NCI-H128 (cell line): ENCODE results near the gene TCF23.
"Not testable (repeated sequence)": the region's sequence is repeated elsewhere in the genome, so short reads cannot be mapped to it uniquely, and the experiment has no call there.

Source experiments
- DNase-seq: peaks from one replicate; lab custom pipeline; 2025; ENCODE audit not compliant: unreplicated experiment; lab: John Stamatoyannopoulos, UW

The TCF23 gene

DNA sequence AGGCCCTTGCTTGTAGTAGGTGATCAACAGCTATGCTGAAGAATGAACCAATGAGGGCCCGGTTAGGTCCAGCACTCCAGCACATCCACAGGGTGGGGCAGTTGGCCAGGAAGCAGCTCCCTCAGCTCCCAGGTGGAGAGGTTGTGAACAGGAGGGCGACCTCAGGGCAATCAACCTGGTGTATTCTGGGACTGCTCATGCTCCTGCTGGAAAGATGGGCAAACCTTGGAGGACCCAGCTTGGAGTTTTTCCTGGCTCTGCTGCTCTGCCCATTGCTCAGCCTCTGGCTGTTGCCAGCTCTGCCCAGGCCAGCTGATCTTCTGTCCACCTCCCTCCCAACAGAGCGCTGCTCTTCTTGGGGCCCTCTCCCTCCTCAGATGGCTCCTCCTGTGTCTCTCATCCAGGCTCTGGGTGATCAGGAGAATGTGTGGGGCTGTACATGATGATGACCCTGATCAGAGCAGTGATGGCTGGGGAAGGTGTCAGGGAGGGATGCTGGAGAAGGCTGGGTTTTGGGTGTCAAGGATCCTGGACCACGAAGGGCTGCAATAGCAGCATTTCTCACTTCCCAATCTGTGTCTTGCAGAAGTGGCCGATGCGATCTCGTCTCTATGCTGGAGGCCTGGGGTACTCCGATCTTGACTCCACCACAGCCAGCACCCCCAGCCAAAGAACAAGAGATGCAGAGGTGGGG lies 3.4 kb downstream of the TCF23 start:
- DNase-seq: no peak

GRCh38 chr2:27152796-27153464 lies 4.1 kb downstream of the TCF23 start:
- no peak for DNase-seq

DNA sequence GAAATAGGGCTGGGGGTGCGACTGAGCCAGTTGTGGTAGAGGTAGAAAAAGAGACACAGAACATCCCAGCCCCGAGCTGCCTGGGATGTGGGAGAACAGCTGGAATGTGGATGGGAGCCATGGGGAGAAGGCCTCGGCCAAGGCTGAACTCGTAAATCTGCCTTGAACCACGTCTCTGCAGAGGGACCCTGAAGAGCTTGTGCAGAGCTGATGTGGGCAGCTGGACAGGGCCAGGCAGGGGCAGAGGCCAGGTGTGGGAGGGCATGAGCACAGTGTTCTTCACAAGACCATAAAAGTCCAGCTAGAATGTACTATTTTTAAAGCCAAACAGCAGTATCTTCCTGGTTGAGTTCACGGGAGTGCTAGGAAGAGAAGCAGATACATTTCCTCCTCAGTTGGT lies 5.7 kb downstream of the TCF23 start:
- no peak for DNase-seq

DNA sequence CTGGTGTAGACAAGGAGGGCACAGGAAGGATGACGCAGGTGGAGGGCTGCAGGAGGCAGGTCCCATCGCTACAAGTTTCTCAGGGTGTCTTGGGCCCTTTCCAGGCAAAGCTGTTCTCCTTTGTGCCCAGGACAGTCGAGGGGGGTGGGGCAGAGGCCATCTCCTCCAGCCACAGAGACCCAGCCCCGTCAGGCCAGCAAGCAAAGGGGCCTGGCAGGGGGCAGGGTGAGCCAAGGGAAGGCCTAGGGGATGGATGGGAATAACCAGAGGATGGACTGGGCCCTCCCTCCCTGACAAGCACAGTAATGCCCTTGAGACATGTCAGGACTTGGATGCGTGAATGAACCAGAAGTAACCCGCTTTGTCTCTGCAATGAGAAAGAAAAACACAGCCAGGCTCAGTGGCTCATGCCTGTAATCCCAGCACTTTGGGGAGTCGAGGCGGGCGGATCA lies 6.3 kb downstream of the TCF23 start:
- no peak for DNase-seq

DNA sequence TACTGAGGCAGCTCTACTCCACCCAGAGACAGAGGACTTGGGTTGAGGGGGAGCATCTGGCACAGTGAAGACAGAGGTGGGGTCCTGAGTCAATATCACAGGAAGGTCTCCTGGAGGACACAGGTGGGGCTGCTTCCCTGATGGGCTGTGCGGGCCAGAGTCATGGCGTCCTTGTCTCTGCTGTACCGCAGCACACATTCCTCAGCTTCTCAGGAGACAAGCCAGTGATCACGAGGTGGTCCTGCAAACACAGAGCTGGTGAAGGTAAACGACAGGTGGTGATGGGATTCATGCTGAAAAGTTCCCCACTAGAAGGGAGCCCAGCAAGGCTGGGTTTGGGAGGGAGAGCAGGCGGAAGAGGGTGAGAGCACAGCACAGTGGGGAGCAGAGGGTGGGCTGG lies 9.7 kb downstream of the TCF23 start:
- DNase-seq: no peak

DNA sequence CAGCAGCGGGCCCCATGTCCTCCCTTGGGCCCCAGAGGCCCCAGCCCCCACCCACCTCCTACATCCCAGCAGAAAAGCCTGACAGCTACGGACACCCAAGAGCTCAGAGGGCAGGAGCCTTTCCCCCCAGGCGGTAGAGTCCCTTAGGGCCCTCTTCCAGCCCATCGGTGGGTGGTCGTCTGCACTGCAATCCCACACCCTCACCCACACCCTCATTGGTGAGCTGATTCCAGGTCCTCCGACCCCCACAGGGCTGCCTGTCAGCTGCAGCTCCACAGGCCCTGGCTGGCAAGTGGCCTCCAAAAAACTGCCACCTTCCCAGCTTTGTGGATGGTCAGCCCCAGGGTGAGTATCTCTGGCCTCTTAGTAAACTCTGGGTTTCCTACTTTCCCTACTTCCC lies 10.5 kb downstream of the TCF23 start:
- DNase-seq: no peak

DNA sequence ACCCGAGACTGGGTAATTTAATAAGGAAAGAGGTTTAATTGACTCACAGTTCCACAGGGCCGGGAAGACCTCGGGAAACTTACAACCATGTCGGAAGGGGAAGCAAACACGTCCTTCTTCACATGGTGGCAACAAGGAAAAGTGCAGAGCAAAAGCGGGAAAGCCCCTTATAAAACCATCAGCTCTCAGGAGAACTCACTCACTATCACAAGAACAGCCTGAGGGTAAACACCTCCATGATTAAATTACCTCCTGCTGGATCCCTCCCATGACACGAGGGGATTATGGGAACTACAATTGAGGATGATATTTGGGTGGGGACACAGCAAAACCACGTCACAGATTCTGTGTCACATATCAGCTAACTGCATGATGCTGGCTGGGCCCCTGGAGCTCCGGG lies 11.4 kb downstream of the TCF23 start:
- no peak for DNase-seq

GRCh38 chr2:27162151-27163121 lies 13.6 kb downstream of the TCF23 start:
- no peak for DNase-seq

DNA sequence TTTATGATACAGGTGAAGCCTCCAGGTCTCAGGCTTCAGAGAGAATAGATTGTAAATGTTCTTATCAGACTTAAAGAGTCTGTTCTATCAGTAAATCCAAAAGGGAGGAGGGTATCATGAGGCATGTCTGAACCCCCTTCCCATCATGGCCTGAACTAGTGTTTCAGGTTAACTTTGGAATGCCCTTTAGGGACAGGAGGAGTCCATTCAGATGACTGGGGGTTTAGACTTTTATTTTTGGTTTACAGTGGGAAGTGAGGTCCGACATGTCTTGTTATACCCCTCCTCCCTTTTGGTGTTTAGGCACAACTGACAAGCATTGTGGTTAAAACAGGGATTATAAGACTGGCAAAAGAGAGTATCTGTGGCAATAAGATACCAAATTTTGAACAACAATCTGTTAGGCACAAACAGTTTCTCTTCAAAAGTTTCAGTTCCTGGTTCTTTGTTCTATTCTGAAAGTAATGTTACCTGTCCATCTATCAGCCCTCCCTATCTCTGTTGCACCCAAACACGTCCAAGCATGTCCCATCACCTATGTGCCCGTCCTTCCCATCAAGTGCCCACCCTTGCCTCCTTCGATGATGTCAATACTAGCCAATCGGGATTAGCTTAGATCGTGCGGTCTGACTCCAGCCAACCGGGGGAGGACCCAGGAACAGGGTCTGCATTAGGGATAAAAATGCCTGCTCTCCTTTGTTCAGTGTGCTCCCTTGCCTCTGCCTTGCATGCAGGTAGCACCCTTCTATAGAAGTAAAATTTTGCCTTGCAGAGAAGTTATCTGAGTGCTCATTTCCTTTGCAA lies 16.4 kb downstream of the TCF23 start:
- no peak for DNase-seq

DNA sequence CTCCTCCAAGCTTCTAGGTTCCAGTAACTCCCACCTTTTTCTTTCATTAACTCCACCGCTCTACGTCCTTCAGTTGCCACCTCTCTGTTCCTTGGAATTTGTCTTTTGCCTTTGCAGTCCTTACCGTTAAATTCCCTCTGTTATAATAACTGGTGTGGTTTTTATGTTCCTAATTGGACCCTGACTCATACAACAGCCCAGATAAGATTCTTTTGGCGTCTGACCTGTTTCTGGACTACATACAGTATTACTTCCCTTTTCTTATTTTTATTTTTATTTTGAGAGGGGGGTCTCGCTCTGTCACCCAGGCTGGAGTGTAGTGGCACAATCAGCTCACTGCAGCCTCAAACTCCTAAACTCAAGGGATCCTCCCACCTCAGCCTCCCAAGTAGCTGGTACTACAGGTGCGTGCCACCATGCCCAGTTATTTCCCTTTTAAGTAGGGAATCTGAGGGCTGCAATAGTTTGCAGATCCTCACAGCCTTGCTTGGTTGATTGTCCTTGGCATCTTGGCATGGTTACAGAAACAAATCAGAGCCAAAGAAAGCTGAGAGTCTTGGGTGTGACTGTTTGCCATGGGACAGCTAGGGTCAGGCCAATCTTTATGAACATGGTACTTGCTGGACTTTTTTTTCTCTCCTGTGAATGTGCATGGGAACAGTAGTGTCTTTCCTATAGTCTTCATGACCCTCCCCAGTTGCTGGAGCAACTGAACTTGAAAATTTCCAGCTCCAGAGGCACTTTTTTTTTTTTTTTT lies 22.0 kb downstream of the TCF23 start:
- no peak for DNase-seq

DNA sequence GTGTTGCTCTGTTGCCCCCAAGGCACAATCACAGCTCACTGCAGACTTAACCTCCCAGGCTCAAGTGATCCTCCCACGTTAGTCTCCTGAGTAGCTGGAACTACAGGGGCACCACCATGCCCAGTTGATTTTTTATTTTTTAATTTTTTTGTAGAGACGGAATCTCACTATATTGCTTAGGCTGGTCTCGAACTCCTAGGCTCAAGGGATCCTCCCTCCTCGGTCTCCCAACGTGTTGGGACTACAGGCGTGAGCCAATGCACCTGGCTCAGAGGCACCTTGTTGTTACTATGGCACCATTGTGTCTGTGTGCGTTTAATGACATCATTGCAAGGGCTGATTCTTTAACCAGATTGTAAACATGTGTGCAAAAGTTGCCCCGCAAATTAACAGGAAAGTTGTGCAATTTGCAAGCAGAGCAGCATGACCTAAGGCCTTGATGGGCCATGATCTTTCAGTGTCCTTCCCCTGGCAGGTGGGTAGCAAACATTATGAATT lies 22.6 kb downstream of the TCF23 start:
- DNase-seq: no peak

DNA sequence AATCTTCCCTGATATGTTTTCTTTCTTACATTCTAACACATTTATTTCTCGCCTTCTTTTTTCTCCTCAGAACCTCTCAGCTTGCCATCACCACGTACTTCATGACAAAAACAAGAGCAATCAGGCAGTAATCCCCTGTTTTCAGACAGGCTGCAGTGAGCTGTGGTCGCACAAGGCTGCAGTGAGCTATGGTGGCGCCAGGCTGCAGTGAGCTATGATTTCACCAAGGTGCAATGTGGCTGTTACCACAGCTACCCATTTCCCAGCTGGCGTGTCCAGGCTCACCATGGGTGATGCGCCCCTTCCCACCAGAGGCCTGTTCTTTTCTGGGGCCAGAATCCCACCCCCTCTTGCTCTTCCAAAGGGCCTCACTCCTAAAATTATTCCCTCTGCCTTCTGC lies 25.8 kb downstream of the TCF23 start:
- no peak for DNase-seq

- no peak for DNase-seq
Observed at GRCh38 chr2:27175330-27175729, 26.5 kb downstream of the TCF23 start.

GRCh38 chr2:27175781-27176180 lies 27.0 kb downstream of the TCF23 start:
- DNase-seq: not testable (repeated sequence)

DNA sequence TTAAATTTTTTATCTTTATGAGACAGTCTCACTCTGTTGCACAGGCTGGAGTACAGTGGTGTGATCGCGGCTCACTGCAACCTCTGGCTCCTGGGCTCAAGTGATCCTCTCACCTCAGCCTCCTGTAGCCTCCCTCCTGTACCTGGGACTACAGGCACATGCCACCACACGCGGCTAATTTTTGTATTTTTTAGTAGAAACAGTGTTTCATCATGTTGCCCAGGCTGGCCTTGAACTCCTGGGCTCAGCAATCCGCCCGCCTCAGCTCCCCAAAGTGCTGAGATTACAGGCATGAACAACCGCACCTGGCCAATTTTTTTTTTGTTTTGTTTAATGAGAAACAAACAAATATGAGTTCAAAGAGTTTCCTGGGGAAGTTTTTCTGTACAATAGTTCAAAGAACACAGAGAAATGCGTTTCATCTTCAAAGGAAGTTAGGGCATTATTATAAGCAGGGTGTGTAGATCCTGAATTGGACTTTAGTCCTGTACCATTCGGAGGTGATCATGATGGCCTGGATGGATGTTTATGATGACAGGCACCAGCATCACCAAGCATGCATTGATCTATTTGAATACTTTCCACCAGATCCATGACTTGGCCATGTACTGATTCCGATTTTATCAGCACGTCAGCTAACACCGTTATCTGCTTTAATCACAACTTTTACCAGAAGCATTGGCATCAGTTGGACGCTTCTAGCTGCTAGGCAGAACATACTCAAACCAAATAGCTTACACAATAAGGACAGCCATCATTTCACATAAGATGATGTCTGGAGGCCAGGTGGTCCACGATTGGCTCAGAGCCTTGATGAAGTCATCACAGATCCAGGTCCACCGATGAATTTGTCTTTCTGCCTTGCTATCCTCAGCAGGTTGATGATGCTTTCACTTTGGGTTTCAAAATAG lies 28.9 kb downstream of the TCF23 start:
- DNase-seq: no peak

DNA sequence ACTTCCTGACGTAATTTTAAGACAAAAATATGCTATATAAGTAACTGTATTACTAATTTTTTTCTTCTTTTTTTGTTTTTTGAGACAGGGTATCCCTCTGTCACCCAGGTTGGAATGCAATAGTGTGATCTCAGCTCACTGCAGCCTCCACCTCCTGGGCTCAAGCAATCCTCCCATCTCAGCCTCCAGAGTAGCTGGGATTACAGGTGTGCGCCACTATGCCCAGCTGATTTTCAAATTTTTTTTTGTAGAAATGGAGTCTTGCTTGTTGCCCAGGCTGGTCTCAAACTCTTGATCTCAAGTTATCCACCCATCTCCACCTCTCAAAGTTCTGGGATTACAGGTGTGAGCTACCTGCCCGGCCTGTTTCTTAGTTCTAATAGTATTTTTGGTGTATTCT lies 29.7 kb downstream of the TCF23 start:
- no peak for DNase-seq

GRCh38 chr2:27179344-27180000 lies 30.7 kb downstream of the TCF23 start:
- DNase-seq: no peak

GRCh38 chr2:27182346-27182745 lies 33.5 kb downstream of the TCF23 start:
- no peak for DNase-seq
